AG09319 (cell line): ENCODE data around the gene NCAPH2.

Experiments
- DNase-seq: peaks from one replicate; pipeline ENCODE4 v3.0.0-alpha.2; 2010; ENCODE audit warnings: low read depth; ENCODE audit errors: extremely low read depth
- TF ChIP-seq, protein P1 (sequence below): IDR thresholded peaks from 2 replicates; pipeline ENCODE4 v1.5.1; 2011; ENCODE audit warnings: low read depth, mild to moderate bottlenecking, inconsistent platforms, low read length, moderate library complexity

NCAPH2 gene

DNA sequence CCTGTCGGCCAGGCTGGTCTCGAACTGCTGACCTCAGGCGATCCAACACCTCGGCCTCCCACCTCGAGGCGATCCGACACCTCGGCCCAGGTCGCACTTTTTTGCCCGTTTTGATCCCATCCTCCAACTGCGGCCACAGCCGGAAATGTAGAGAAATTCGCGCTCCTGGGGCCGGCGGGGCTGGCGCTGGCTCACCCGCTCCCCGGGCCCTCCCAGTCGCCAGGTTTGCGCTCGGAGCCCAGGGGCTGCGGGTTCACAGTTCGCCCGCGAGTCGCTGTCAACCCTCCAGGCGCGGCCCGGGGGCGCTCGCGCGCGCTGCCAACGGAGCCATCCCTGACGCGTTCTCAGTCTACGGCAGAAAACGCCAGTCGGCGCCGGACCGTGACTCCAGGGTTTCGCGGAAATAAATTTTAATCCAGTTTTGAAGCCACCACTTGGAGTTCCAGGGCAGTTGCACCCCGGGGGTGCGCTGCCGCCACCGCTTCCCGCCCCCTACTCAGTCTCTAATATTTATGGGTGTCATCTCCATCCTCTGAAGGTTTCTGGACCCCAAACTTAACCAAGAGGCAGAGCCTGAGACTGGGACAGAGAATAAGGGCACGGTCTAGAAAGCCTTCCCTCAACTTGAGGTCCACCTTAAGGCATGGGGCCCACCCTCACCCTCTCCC, 36.2 kb downstream of the NCAPH2 start:
- DNase-seq: no peak
- TF ChIP-seq, protein P1, sequence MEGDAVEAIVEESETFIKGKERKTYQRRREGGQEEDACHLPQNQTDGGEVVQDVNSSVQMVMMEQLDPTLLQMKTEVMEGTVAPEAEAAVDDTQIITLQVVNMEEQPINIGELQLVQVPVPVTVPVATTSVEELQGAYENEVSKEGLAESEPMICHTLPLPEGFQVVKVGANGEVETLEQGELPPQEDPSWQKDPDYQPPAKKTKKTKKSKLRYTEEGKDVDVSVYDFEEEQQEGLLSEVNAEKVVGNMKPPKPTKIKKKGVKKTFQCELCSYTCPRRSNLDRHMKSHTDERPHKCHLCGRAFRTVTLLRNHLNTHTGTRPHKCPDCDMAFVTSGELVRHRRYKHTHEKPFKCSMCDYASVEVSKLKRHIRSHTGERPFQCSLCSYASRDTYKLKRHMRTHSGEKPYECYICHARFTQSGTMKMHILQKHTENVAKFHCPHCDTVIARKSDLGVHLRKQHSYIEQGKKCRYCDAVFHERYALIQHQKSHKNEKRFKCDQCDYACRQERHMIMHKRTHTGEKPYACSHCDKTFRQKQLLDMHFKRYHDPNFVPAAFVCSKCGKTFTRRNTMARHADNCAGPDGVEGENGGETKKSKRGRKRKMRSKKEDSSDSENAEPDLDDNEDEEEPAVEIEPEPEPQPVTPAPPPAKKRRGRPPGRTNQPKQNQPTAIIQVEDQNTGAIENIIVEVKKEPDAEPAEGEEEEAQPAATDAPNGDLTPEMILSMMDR: peak; percentile 54

GRCh38 chr22:50544746-50545253, 36.8 kb downstream of the NCAPH2 start:
- TF ChIP-seq, protein P1: no peak
- DNase-seq: no peak

DNA sequence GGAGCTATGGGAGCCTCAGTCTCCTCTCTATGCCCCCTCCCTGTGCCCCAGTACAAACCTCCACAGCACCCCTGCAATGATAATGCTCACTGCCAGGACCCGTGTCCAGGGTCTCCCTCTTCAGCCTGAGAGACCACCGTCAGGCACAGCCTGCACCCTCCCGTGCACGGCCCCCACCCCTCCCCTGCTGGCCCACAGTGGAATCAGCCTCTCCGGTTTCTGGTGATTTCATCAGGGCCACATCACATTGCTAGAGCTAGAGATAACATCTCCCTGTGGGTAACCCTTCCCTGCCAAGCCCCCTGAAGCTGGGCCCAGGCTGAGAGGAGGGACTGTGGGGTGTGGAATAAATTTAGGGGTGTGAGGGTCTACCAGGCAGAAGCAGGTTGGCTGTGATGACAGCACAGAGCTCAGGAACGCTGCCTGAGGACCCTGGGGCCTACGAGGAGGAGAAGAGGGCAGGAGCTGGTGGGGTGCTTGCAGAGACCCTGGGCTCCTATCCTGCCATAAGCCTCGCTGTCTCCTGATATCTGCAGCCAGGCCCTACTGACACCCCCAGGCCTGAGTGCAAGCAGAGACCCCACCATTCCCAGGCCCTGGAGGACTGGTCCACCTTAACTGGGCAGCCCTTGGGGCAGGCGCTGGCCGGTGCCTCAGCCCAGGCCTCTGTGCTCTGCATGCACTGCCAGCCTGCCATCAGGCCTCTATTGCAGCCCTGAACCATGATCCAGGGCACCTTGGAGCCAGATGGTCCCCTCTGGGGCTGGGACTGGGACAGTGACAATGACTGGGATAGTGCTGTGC, 37.7 kb downstream of the NCAPH2 start, which contains the start of gene KLHDC7B:
Gene KLHDC7B (plus strand): TSS at position 378 of the 804 bp plus-strand sequence. CDS start 345 bp downstream, at position 723.
- DNase-seq: no peak
- TF ChIP-seq, protein P1: no peak; the same call in none of the 2 replicates

GRCh38 chr22:50546326-50547262, 38.6 kb downstream of the NCAPH2 start:
- DNase-seq: no peak
- TF ChIP-seq, protein P1: no peak

DNA sequence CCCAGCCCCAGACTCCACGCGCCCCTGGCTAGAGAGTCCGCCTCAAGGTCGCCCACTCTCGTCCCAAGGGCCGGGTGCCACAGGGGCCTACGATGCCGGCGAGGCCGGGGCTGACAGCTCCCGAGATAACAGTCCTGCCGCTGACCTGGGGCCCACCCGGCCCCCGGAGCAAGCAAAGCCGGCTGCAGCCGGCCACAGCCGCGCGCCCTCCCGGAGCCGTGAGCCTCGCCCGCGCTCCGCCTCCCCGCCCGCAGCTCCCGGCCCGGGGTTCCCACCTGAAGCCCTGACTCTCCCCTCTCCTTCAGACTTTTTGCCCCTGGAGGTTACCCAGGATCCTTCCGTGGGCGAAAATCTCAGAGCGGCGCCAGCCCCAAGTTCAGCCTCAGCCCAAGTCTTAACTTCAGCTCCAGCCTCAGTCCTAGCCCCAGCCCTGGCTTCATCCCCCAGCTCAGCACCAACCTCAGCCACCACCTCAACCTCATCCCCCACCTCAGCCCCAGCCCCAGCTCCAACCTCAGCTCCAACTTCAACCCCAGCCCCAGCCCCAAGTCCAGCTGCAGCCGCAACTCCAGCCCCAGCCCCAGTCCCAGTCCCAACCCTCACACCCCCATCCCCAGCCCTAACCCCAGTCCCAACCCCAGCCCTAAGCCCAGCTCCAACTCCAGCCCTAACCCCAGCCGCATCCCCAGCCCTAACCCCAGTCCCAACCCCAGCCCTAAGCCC, 39.4 kb downstream of the NCAPH2 start:
- TF ChIP-seq, protein P1: no peak
- no peak for DNase-seq

DNA sequence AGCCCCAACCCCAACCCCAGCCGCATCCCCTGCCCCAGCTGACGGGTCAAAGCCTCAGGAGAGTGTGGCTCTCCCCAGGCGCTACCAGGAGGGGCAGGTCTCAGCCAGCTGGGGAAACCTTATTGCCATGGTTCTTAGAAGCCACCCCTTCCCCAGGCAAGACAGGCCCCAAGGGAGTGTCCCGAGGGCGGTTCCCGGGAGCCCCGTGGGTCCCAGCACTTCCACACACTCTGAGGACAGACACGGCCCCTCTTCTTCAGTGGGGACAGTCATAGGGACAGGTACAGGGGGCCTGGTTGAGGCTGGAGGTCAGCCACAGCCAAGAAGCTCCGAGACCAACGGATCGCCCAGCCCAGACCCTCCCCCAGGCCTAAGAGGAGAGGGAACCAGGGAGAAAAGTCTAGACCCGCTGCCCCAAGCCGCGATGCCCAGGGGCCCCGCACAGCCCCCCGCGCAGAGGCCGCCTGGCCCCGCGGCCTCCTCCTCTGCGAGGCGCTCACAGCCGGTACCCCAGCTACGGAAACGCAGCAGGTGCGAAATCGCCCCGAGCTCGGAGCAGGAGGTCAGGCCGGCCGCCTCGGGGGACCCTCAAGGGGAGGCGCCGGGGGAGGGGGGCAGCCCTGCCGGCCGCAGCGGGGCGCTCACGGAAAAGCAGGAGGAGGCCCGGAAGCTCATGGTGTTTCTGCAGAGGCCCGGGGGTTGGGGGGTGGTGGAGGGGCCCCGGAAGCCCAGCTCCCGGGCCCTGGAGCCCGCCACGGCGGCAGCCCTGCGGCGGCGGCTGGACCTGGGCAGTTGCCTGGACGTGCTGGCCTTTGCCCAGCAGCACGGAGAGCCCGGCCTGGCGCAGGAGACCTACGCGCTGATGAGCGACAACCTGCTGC, 40.3 kb downstream of the NCAPH2 start:
- TF ChIP-seq, protein P1: no peak
- no peak for DNase-seq
